ENCODE data around the gene CMTM8.

DNA sequence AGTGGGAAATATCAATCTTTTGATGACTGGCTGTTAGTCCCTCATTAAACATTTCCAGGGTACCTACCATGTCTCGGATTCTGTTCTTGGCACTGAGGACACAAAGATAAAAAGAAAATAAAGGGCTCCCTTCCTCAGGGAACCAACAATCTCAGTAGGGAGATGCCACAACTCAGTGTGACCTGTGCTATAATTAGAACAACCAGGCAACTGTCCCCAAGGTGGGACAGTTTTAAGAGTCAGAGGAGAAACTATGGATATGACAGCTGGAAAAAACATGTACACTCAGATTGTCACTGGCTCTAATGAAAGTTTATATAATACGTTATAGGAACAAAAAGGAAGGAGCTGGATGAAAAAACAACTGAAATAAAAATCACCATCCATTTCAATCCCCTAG lies 23.3 kb upstream of the CMTM8 start:
- no peak for TF ChIP-seq BHLHE40 (IDR thresholded peaks at IDR 0.05; ENCODE audit: borderline replicate concordance)
- TF ChIP-seq ELF4 (IDR thresholded peaks at IDR 0.05) = no peak
- no peak for TF ChIP-seq LEF1 (IDR thresholded peaks at IDR 0.05; ENCODE audit: borderline replicate concordance)
- TF ChIP-seq FOXK2 (IDR thresholded peaks at IDR 0.05) = no peak
- no peak for TF ChIP-seq SP1 (IDR thresholded peaks at IDR 0.05)
